HepG2 (cell line): ENCODE results near the gene TMEM132D. TPM values are rescaled to one million over a fixed set of nuclear protein-coding genes. Genes with fewer than 3 reads are reported as not detected.

Experiments
- ATAC-seq: fragments of 200-7000 bp; cut with Tn5 transposase; 3 replicates; pipeline ENCODE4 v1.9.1; 2020; ENCODE audit warnings: mild to moderate bottlenecking, moderate library complexity
- BruUV-seq: library from RNA; stranded (reverse); fragments of 400-500 nt; replicated peaks from 2 replicates; lab custom pipeline; 2021; lab: Mats Ljungman, UMichigan
- CTCF ChIA-PET: fragments of 300-600 bp; formaldehyde crosslinking; extraction: SDS; loops from one replicate; lab custom pipeline; 2021; ENCODE audit warnings: low total read pairs, inconsistent platforms, low intra/inter-chr PET ratio; lab: Yijun Ruan, JAX
- POLR2A ChIA-PET: fragments of 350-600 bp; sonication (Branson Sonifier 250); formaldehyde crosslinking; loops from one replicate; lab custom pipeline; 2020; ENCODE audit warnings: antibody characterized with exemption, inconsistent platforms; lab: Yijun Ruan, JAX
- DNase-seq: peaks from one replicate; pipeline ENCODE4 v3.0.0-alpha.2; 2015; ENCODE audit warnings: low spot score
- FAIRE-seq: peaks from 3 replicates; lab custom pipeline; 2011; peaks lifted over from hg19 to GRCh38; lab: Jason Lieb, UNC
- H2AFZ ChIP-seq: one replicate; pipeline ENCODE4 v1.6.1; 2011; ENCODE audit warnings: low read length, inconsistent platforms
- H3K27ac ChIP-seq: fragments of 300-600 bp; 3 replicates; pipeline ENCODE4 v1.8.0; 2011; ENCODE audit warnings: mixed run types, mild to moderate bottlenecking, mixed read lengths, low read length, inconsistent platforms; ENCODE audit not compliant: insufficient read depth; ENCODE audit errors: extremely low read length
- H3K27me3 ChIP-seq, 2 experiments: fragments of 200-600 bp in 1 of 2; 2 replicates in 1 of 2; 3 replicates in 1 of 2; pipeline versions ENCODE4 v1.6.0 to v1.8.0; 2011; ENCODE audit warnings: low read length in 2 of 2, mild to moderate bottlenecking in 2 of 2, moderate library complexity in 2 of 2, inconsistent platforms in 1 of 2; ENCODE audit not compliant: insufficient read depth in 2 of 2, control insufficient read depth in 1 of 2
- H3K36me3 ChIP-seq, 2 experiments: fragments of 200-600 bp in 1 of 2; replicated peaks in 1 of 2; 2 replicates in 1 of 2; 3 replicates in 1 of 2; pipeline versions ENCODE4 v1.5.1 to v1.8.0; 2011; ENCODE audit warnings: low read length in 2 of 2, inconsistent platforms in 1 of 2; ENCODE audit not compliant: insufficient read depth in 2 of 2, control insufficient read depth in 1 of 2
- H3K4me1 ChIP-seq: 2 replicates; pipeline ENCODE4 v1.5.1; 2012; ENCODE audit warnings: low read length, inconsistent platforms; ENCODE audit not compliant: insufficient read depth
- H3K4me2 ChIP-seq: 2 replicates; pipeline ENCODE4 v1.6.0; 2011; ENCODE audit warnings: low read depth, low read length, inconsistent platforms
- H3K4me3 ChIP-seq, 3 experiments: fragments of 200-600 bp in 1 of 3; sonication (generic), shearing (Covaris generic) in 1 of 3; replicated peaks in 1 of 3; 2 replicates each; pipeline ENCODE4 v1.5.1; 2011 to 2016; ENCODE audit warnings: low read length in 3 of 3, inconsistent platforms in 2 of 3, low read depth in 2 of 3, mild to moderate bottlenecking in 2 of 3, control low read depth in 1 of 3, mixed read lengths in 1 of 3; ENCODE audit not compliant: insufficient read depth in 1 of 3
- H3K79me2 ChIP-seq: one replicate; pipeline ENCODE4 v1.6.1; 2011; ENCODE audit warnings: low read length, inconsistent platforms; ENCODE audit not compliant: insufficient read depth
- H3K9ac ChIP-seq: 2 replicates; pipeline ENCODE4 v1.6.0; 2011; ENCODE audit warnings: mild to moderate bottlenecking, low read depth, low read length, inconsistent platforms; ENCODE audit not compliant: insufficient read depth
- H3K9me3 ChIP-seq: 2 replicates; pipeline ENCODE4 v1.5.1; 2012; ENCODE audit warnings: mild to moderate bottlenecking, low read length
- H4K20me1 ChIP-seq: 2 replicates; pipeline ENCODE4 v1.6.0; 2011; ENCODE audit warnings: inconsistent platforms, mild to moderate bottlenecking, low read length, moderate library complexity; ENCODE audit not compliant: insufficient read depth
- DDIT3 ChIP-seq: sonication (generic); formaldehyde crosslinking; IDR thresholded peaks from 2 replicates; pipeline ENCODE4 v1.4.0; 2020; ENCODE audit warnings: mild to moderate bottlenecking, missing genetic modification reagents
- DR1 ChIP-seq: sonication (generic); formaldehyde crosslinking; IDR thresholded peaks from 2 replicates; pipeline ENCODE4 v1.8.0; 2021; ENCODE audit warnings: mild to moderate bottlenecking, missing genetic modification reagents, inconsistent platforms
- GPBP1L1 ChIP-seq: sonication (generic); formaldehyde crosslinking; IDR thresholded peaks from 2 replicates; pipeline ENCODE4 v1.5.0; 2020; ENCODE audit warnings: mild to moderate bottlenecking, missing genetic modification reagents
- ZNF280D ChIP-seq: sonication (generic); formaldehyde crosslinking; IDR thresholded peaks from 2 replicates; pipeline ENCODE4 v1.5.1; 2020; ENCODE audit warnings: mild to moderate bottlenecking, missing genetic modification reagents
- WGBS: methylation state at CpG from one replicate; pipeline ENCODE4 v1.1.6; 2017; ENCODE audit warnings: low lambda C conversion rate; 5-methylcytosine and 5-hydroxymethylcytosine counted together
- in situ Hi-C: cut with HindIII; loops from 2 replicates; pipeline ENCODE4 v1.10.0; 2017; ENCODE audit warnings: low pct_unique_long_range_greater_than_20kb; ENCODE audit not compliant: extremely low pct_ligation_motif_present
- intact Hi-C: fragments of 100-400 bp; cut with micrococcal nuclease; formaldehyde crosslinking; loops from one replicate; pipeline ENCODE4 v1.10.0; 2022; ENCODE audit not compliant: unreplicated experiment
- polyA plus RNA-seq, 8 experiments: library from polyadenylated mRNA; depleted of rRNA in 3 of 8; stranded (reverse) in 7 of 8; unstranded in 1 of 8; fragments of >200 nt; fragmentation: Illumina TruSeq in 4 of 8; extraction: Trizol in 4 of 8; gene quantifications; 2 replicates each; pipeline versions ENCODE4 v1.2.1 to v1.2.3, GENCODE V29; 2011 to 2016; ENCODE audit warnings: low read depth in 4 of 8, missing spikeins in 1 of 8, mixed read lengths in 1 of 8; ENCODE audit not compliant: insufficient read depth in 1 of 8
- total RNA-seq, 5 experiments: library from RNA; depleted of rRNA; stranded (reverse); fragments of >200 nt; fragmentation: Illumina TruSeq; extraction: Trizol; gene quantifications; 2 replicates each; pipeline ENCODE4 v1.2.3, GENCODE V29; 2016; ENCODE audit warnings: low read depth in 1 of 5

Gene TMEM132D
- total and polyA plus RNA-seq, 2 of the 13 experiments (the other 11 are each of a cell fraction or from before 2014, with no cell fraction given): not detected

- H3K4me1 ChIP-seq: no peaks in the 10 kb centered on the region
- no peak overlapping the region for H3K4me2 ChIP-seq
- H3K27ac ChIP-seq: no peak overlapping the region
- no TSS peak for BruUV-seq
- peaks cover 0 to 2% of the 10 kb centered on the region in 2 experiments; a peak in 2 of 5 replicates for H3K27me3 ChIP-seq
- no peak overlapping the region for H2AFZ ChIP-seq
- ChIA-PET POLR2A (no interaction called here), CTCF (no interaction called here)
- 15% methylated on average over 6 of the region's 20 CpGs for WGBS
- FAIRE-seq (no peak), DNase-seq (no peak), ATAC-seq (no peak)
- H3K36me3 ChIP-seq: no peaks in the 10 kb centered on the region
- in situ Hi-C loops (no loop called here), intact Hi-C loops (no loop called here)
- no peak overlapping the region for H3K9ac ChIP-seq
- H3K4me3 ChIP-seq: no peak overlapping the region
- no peaks in the 10 kb centered on the region for H3K79me2 ChIP-seq
- no peaks in the 10 kb centered on the region for H4K20me1 ChIP-seq
- H3K9me3 ChIP-seq: no peaks in the 10 kb centered on the region
- TF ChIP-seq DDIT3 (CRISPR knock-in tag): no peak
- TF ChIP-seq GPBP1L1 (CRISPR knock-in tag): no peak
- TF ChIP-seq DR1: no peak
- TF ChIP-seq ZNF280D: no peak
These were observed 818.7 kb downstream of the TMEM132D start for GRCh38 chr12:129084875-129085826.
